ENCODE results near the gene STAT4. TPM values are rescaled to one million over a fixed set of nuclear protein-coding genes. Genes with fewer than 3 reads are reported as not detected.
A peak's percentile ranks its signal among the peaks of the same experiment; 100 is the strongest.

The STAT4 gene
- total RNA-seq, 2 experiments from 2014 or later = 70.8 to 72.2 TPM

DNA sequence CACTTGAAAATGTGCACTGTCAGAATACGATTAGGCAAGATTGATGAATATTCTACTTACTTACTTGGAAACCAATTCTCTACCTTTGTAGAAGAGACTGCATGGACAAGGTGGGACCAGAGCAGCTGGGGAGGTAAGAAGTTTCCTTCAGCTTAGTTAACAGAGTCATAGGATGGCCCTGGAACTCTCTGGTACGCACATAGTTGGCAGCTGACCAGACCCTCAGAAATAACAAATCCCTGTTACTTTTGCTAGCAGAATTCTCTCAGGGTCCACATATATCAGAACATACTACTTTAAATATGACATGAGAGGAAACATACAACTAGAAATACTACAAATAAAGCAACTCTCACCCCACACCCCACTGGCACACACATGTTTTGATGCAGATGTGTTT, 112.1 kb downstream of the STAT4 start:
- DNase-seq (no peak), ATAC-seq (peak; percentile 31)
- Mint-ChIP-seq H3K36me3 (ENCODE audit: low read depth) (peaks cover 38% of the 10 kb centered on the region), H3K9me3 (no peaks in the 10 kb centered on the region), H3K27me3 (no peaks in the 10 kb centered on the region), H3K4me1 (ENCODE audit: low read depth) (peaks cover 29% of the 10 kb centered on the region), H3K4me3 (no peak overlapping the region), H3K27ac (peak overlapping the region; percentile 76)
- intact Hi-C loops (cut with micrococcal nuclease) = no loop called here
- TF ChIP-seq CTCF (IDR thresholded peaks at IDR 0.05) = no peak
- ChIA-PET CTCF (interaction anchor here (1.1 to 5.3 kb wide), 3 partner anchors 12 to 117 kb away, joined by 3 to 42 read pairs (median 35); no protein-coding TSS in a partner anchor), POLR2A (interaction anchor here (1.0 to 2.8 kb wide), 6 partner anchors 15 to 112 kb away, joined by 3 to 11 read pairs (median 6); partner anchors contain the start of gene STAT4)

DNA sequence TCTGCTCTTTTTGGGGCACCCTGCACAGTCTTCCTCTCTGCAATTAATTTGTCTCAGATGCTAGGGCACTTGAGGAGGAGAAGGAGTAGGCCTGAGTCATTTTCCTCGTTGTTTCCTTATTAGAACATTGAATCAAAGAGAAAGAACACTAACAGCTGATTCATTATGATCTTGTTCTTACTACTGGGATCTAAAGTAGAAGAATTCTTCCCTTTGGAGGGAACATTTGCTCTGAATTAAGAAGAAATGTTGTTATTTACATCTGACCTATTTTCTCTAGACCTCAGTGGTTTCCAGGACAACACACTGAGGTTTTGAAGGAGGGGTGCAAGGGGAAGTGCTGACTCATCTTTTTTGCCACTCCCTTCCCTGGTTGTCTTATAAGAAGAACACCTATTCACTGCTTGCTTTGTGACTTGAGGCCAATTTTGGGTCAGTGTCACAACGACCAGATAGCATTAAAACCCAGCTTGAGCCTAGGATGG, 112.5 kb downstream of the STAT4 start:
- DNase-seq = peak; percentile 41
- intact Hi-C loops (cut with micrococcal nuclease) = no loop called here

GRCh38 chr2:191037351-191037750, 113.4 kb downstream of the STAT4 start:
- intact Hi-C loops (cut with micrococcal nuclease) = no loop called here
- no peak for TF ChIP-seq CTCF (IDR thresholded peaks at IDR 0.05)
- ATAC-seq (no peak), DNase-seq (no peak)
- ChIA-PET POLR2A (interaction anchor here (1.2 to 2.8 kb wide), 7 partner anchors 13 to 111 kb away, joined by 3 to 11 read pairs (median 6); no protein-coding TSS in a partner anchor), CTCF (interaction anchor here (1.0 to 5.3 kb wide), 6 partner anchors 8 to 127 kb away, joined by 3 to 42 read pairs (median 4); no protein-coding TSS in a partner anchor)
- Mint-ChIP-seq H3K4me3 (no peak overlapping the region), H3K27me3 (no peaks in the 10 kb centered on the region), H3K36me3 (ENCODE audit: low read depth) (peaks cover 40% of the 10 kb centered on the region), H3K4me1 (ENCODE audit: low read depth) (peaks cover 29% of the 10 kb centered on the region), H3K9me3 (no peaks in the 10 kb centered on the region), H3K27ac (peak overlapping the region; percentile 12)

More for the DNA sequence above, 112.5 kb downstream of the STAT4 start:
- peak; percentile 67 for ATAC-seq
- H3K36me3 Mint-ChIP-seq (ENCODE audit: low read depth) = peaks cover 36% of the 10 kb centered on the region
- CTCF ChIA-PET = interaction anchor here (1.0 to 5.3 kb wide), 7 partner anchors 9 to 127 kb away, joined by 3 to 42 read pairs (median 4); no protein-coding TSS in a partner anchor
- H3K9me3 Mint-ChIP-seq = no peaks in the 10 kb centered on the region
- TF ChIP-seq CTCF (IDR thresholded peaks at IDR 0.05) = no peak
- peaks cover 29% of the 10 kb centered on the region for H3K4me1 Mint-ChIP-seq (ENCODE audit: low read depth)
- H3K27me3 Mint-ChIP-seq = no peaks in the 10 kb centered on the region
- POLR2A ChIA-PET = interaction anchor here (1.0 to 2.8 kb wide), 6 partner anchors 14 to 113 kb away, joined by 3 to 11 read pairs (median 6); partner anchors contain the start of gene STAT4
- peak overlapping the region; percentile 76 for H3K27ac Mint-ChIP-seq
- H3K4me3 Mint-ChIP-seq = no peak overlapping the region

- Mint-ChIP-seq H3K4me3 (no peak overlapping the region), H3K36me3 (ENCODE audit: low read depth) (peaks cover 40% of the 10 kb centered on the region), H3K4me1 (ENCODE audit: low read depth) (peaks cover 22% of the 10 kb centered on the region), H3K27me3 (no peaks in the 10 kb centered on the region), H3K27ac (no peak overlapping the region), H3K9me3 (no peaks in the 10 kb centered on the region)
- intact Hi-C loops (cut with micrococcal nuclease) = no loop called here
- POLR2A ChIA-PET = interaction anchor here (1.1 to 2.6 kb wide), 4 partner anchors 13 to 25 kb away, joined by 3 to 7 read pairs (median 4); no protein-coding TSS in a partner anchor
- no peak for DNase-seq
- ATAC-seq = no peak
- TF ChIP-seq CTCF (IDR thresholded peaks at IDR 0.05) = no peak
- CTCF ChIA-PET = interaction anchor here (0.8 to 5.3 kb wide), 5 partner anchors 14 to 263 kb away, joined by 3 to 35 read pairs (median 3); no protein-coding TSS in a partner anchor
Measured at GRCh38 chr2:191036363-191036762, 114.4 kb downstream of the STAT4 start.

Data from activated CD8-positive, alpha-beta T cell treated with anti-CD3 and anti-CD28 coated beads for 36 hours (primary cell).